ENCODE measurements around the gene COL6A5. TPM values are rescaled to one million over a fixed set of nuclear protein-coding genes. Genes with fewer than 3 reads are reported as not detected.
"Not testable (repeated sequence)": the region's sequence is repeated elsewhere in the genome, so short reads cannot be mapped to it uniquely, and the experiment has no call there.

COL6A5 gene
- total and polyA plus RNA-seq, 2 donors (not counting 3 experiments of a cell fraction or from before 2014, with no cell fraction given): not detected

DNA sequence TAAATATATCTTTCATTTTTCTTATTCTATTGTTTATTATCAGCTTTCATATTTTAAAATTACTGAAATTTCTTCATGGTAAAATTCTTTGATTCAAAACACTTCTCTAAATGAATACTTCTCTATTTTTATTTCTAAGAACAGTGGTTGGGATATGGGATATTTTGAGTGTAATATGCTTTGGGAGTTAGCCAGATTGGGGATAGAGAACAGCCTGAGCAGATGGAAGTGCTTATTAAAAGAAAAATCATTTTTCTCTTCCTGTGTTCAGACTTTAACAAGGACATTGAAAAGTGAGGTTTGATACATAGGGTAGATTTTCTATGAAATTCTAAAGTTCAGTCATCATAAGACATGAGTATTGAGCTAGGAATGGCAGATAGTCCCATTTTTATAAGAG lies 84.8 kb downstream of the COL6A5 start:
- TF ChIP-seq, protein P1, sequence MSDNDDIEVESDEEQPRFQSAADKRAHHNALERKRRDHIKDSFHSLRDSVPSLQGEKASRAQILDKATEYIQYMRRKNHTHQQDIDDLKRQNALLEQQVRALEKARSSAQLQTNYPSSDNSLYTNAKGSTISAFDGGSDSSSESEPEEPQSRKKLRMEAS (IDR thresholded peaks at IDR 0.05; ENCODE audit: insufficient read depth, insufficient read length): no peak
- TF ChIP-seq FOS (IDR thresholded peaks at IDR 0.05; ENCODE audit: borderline replicate concordance, insufficient read depth, low read length) (no peak), MYC (IDR thresholded peaks at IDR 0.05; ENCODE audit: low read depth, low read length) (no peak), POLR2AphosphoS5 (IDR thresholded peaks at IDR 0.05; ENCODE audit: insufficient read depth, low read depth, low read length) (no peak), GATA2 (IDR thresholded peaks at IDR 0.05; ENCODE audit: insufficient read depth, insufficient read length, low read depth, low read length) (no peak), JUN (IDR thresholded peaks at IDR 0.05; ENCODE audit: borderline replicate concordance, insufficient read depth, insufficient read length, low read depth) (no peak), POLR2A (IDR thresholded peaks at IDR 0.05; ENCODE audit: low read depth, low read length) (no peak)
- TF ChIP-seq, protein P2, sequence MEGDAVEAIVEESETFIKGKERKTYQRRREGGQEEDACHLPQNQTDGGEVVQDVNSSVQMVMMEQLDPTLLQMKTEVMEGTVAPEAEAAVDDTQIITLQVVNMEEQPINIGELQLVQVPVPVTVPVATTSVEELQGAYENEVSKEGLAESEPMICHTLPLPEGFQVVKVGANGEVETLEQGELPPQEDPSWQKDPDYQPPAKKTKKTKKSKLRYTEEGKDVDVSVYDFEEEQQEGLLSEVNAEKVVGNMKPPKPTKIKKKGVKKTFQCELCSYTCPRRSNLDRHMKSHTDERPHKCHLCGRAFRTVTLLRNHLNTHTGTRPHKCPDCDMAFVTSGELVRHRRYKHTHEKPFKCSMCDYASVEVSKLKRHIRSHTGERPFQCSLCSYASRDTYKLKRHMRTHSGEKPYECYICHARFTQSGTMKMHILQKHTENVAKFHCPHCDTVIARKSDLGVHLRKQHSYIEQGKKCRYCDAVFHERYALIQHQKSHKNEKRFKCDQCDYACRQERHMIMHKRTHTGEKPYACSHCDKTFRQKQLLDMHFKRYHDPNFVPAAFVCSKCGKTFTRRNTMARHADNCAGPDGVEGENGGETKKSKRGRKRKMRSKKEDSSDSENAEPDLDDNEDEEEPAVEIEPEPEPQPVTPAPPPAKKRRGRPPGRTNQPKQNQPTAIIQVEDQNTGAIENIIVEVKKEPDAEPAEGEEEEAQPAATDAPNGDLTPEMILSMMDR (IDR thresholded peaks at IDR 0.05; ENCODE audit: extremely low read depth in 1 of 2, insufficient read depth in 1 of 2, low read depth in 1 of 2, low read length in 2 of 2): no peak
- Histone ChIP-seq H3K4me3 (replicated peaks in 1 of 3; ENCODE audit: insufficient read depth in 1 of 3, low read depth in 1 of 3, low read length in 3 of 3) (no peak overlapping the region), H3K9me1 (replicated peaks; ENCODE audit: control insufficient read depth, extremely low read depth, insufficient read depth, low read length) (no peaks in the 10 kb centered on the region), H3K36me3 (ENCODE audit: control insufficient read depth in 2 of 2, extremely low read depth in 1 of 2, insufficient read depth in 2 of 2, low read length in 2 of 2) (no peaks in the 10 kb centered on the region), H4K20me1 (replicated peaks; ENCODE audit: control insufficient read depth, extremely low read depth, insufficient read depth, low read length) (no peaks in the 10 kb centered on the region), H3K4me2 (ENCODE audit: insufficient read depth, low read length) (no peak overlapping the region), H3K9ac (replicated peaks; ENCODE audit: extremely low read depth, insufficient read depth, low read length) (no peak overlapping the region), H2AFZ (ENCODE audit: low read depth, low read length) (no peak overlapping the region), H3K27me3 (ENCODE audit: control insufficient read depth in 2 of 2, insufficient read depth in 2 of 2, low read length in 2 of 2) (peaks cover 0 to 1% of the 10 kb centered on the region in 2 experiments), H3K79me2 (ENCODE audit: control insufficient read depth, insufficient read depth, low read length) (no peaks in the 10 kb centered on the region), H3K4me1 (ENCODE audit: control insufficient read depth, extremely low read depth, insufficient read depth, low read length) (no peaks in the 10 kb centered on the region), H3K9me3 (replicated peaks; ENCODE audit: control insufficient read depth, insufficient read depth, low read length) (no peaks in the 10 kb centered on the region), H3K27ac (ENCODE audit: insufficient read depth, low read depth, low read length) (no peak overlapping the region)
- FAIRE-seq: no peak
- intact Hi-C loops (cut with micrococcal nuclease) (no loop called here), dilution Hi-C loops (cut with MboI; ENCODE audit: extremely low pct_ligation_motif_present, low sequenced_read_pairs) (no loop called here)
- ChIA-PET CTCF (no interaction called here), POLR2A (no interaction called here)
- BruUV-seq (replicated peaks): no TSS peak
- DNase-seq (ENCODE audit: low read depth, low spot score): no peak

DNA sequence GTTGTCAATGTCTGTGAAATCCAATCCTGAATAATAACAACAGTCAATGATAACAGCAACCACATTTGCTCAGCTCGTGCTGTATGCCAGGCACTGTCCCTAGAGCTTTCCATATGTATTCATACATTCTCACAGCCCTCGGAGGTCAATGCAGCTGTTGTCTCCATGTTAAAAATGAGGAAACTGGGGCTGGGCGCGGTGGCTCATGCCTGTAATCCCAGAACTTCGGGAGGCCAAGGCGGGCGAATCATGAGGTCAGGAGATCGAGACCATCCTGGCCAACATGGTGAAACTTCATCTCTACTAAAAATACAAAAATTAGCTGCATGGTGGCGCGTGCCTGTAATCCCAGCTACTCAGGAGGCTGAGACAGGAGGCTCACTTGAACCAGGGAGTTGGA lies 86.6 kb downstream of the COL6A5 start:
- H3K27me3 ChIP-seq (ENCODE audit: control insufficient read depth in 2 of 2, insufficient read depth in 2 of 2, low read length in 2 of 2); H4K20me1 ChIP-seq (replicated peaks; ENCODE audit: control insufficient read depth, extremely low read depth, insufficient read depth, low read length); H3K9me1 ChIP-seq (replicated peaks; ENCODE audit: control insufficient read depth, extremely low read depth, insufficient read depth, low read length); CTCF ChIA-PET; POLR2A ChIA-PET; DNase-seq (ENCODE audit: low read depth, low spot score); H3K36me3 ChIP-seq (ENCODE audit: control insufficient read depth in 2 of 2, extremely low read depth in 1 of 2, insufficient read depth in 2 of 2, low read length in 2 of 2); H3K4me3 ChIP-seq (replicated peaks in 1 of 3; ENCODE audit: insufficient read depth in 1 of 3, low read depth in 1 of 3, low read length in 3 of 3); dilution Hi-C loops (cut with MboI; ENCODE audit: extremely low pct_ligation_motif_present, low sequenced_read_pairs); BruUV-seq (replicated peaks); FAIRE-seq; H2AFZ ChIP-seq (ENCODE audit: low read depth, low read length); H3K9me3 ChIP-seq (replicated peaks; ENCODE audit: control insufficient read depth, insufficient read depth, low read length); H3K4me1 ChIP-seq (ENCODE audit: control insufficient read depth, extremely low read depth, insufficient read depth, low read length); H3K27ac ChIP-seq (ENCODE audit: insufficient read depth, low read depth, low read length); H3K9ac ChIP-seq (replicated peaks; ENCODE audit: extremely low read depth, insufficient read depth, low read length); intact Hi-C loops (cut with micrococcal nuclease); H3K4me2 ChIP-seq (ENCODE audit: insufficient read depth, low read length); H3K79me2 ChIP-seq (ENCODE audit: control insufficient read depth, insufficient read depth, low read length): not testable (repeated sequence)

Data from endothelial cell of umbilical vein (primary cell).